HG02885 (cell line): ENCODE results near the gene SLC13A5.

Source experiments
- ATAC-seq: cut with Tn5 transposase; IDR thresholded peaks from one replicate; pipeline ENCODE4 v1.9.1; 2021; ENCODE audit warnings: mild to moderate bottlenecking; ENCODE audit not compliant: unreplicated experiment, poor library complexity

SLC13A5 gene

GRCh38 chr17:6684881-6685767, 28.0 kb downstream of the SLC13A5 start:
- no peak for ATAC-seq

DNA sequence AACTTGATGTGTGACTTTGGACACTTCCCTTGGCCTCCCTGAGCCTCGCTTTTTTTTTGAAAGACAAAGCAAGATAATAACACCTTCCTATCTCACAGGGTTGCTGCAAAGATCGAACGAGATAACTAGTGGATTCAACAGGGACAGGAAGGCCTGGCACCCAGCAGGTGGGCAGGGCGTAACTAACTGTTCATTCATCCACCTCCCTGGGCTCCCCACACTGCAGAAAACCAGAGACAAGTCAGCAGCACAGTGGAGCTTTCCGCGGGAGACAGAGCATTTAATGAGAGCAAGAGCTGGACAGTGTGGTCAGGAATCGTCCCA, 28.7 kb downstream of the SLC13A5 start:
- no peak for ATAC-seq

DNA sequence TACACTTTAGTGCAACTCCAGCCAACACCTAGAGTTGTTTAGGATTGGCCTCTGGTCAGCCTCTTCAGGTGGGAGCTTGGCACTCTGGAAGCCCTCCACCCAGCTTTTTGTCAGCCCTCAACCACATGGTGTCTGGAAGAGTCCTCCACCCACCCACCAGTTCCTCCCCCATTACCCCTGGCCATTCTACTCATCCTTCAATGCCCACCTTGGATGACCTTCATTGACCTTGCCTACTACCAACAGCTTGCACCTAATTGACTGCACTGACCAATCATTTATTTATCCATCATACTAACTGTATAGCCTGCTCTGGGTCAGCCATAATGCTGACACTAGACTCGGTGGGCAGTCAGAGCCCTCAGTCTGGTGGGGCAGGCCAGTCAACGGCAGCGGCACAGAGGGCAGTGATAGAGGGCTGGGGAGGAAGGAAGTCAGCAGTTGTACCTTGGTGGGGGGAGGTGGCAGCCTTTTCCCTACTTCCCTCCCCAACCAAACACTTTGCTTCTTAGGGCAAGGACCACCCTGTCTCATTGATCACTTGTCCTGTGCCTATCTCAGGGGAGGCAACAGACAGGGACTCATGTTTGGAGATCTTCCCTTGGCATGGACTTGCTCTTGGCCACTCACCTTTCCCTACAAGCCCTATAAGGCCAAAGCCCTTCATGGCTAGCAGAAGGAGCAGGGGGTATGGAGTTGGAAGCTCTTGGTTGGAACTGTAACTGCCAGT, 29.3 kb downstream of the SLC13A5 start:
- no peak for ATAC-seq

DNA sequence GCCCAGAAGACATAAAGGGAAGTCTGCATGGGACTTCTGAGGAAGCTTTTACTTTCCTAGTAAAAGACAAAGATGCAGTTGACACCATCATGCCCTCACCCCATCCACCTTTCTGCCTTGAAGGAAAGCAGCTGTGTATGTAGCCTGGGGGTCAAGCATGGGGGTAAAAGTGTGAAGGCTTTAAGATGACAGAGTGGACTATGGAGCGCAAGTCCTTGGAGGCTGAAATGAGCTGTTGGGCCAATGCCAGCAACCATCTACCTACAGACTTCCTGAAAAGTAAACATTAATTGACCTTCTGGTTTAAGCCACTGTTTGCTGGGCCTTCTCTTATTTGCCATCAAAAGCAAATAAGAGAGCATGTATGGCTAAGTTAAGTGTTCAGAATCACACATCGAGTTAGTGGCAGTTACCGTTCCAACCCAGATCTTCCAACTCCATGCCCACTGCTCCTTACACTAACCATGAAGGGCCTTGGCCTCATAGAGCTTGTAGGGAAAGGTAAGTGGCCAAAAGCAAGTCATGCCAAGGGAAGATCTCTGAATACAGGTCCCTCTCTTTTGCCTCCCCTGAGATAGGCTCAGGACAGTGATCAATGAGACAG, 30.0 kb downstream of the SLC13A5 start:
- ATAC-seq: no peak

DNA sequence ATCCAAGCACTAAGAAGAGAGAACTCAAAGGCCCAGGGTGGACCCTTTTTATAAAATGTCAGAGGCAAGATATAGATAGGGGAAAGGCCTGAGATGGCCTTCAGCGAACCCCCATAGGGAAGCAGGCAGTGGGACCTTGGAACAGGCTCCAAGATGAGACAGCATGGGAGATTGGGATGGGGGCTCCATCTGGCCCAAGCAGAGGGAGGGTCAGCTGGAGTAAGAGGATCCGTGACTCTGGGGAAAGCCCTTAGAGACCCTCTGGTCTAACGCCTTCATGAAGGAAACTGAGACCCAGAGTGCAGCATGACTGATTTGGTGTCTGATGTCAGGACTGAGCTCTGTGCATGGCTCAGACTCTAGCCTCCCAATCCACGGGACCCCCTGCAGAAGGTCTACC, 30.8 kb downstream of the SLC13A5 start:
- ATAC-seq: no peak

DNA sequence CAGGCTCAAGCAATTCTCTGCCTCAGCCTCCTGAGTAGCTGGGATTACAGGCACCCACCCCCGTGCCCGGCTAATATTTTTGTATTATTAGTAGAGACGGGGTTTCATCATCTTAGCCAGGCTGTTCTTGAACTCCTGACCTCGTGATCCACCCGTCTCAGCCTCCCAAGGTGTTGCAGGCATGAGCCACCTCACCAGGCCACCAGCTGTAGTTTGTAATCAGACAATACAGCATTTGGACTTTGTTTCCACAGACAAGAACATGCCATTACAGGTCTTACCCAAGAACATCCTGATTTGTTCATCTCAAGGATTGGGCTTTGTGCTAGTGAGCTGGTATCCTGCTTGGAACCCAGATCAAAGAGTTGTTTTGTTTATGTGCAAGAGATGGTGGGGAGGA, 31.5 kb downstream of the SLC13A5 start:
- no peak for ATAC-seq

GRCh38 chr17:6681176-6681575, 32.0 kb downstream of the SLC13A5 start:
- ATAC-seq: no peak

DNA sequence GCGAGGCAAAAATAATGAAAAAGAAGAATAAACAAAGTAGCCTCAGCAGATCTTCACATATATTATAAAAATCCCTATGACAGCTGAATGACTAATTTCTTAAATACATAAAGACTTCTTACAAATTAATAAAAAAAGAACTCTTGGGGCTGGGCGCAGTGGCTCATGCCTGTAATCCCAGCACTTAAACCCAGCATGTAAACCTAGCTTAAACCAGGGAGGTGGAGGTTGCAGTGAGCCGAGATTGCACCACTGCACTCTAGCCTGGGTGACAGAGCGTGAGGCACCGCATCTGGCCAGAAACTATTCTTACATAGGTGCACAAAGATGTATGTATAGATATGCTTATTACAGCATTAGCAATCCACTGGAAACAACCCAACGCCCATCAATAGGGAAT, 33.9 kb downstream of the SLC13A5 start:
- ATAC-seq: no peak

GRCh38 chr17:6677946-6678345, 35.2 kb downstream of the SLC13A5 start:
- no peak for ATAC-seq

DNA sequence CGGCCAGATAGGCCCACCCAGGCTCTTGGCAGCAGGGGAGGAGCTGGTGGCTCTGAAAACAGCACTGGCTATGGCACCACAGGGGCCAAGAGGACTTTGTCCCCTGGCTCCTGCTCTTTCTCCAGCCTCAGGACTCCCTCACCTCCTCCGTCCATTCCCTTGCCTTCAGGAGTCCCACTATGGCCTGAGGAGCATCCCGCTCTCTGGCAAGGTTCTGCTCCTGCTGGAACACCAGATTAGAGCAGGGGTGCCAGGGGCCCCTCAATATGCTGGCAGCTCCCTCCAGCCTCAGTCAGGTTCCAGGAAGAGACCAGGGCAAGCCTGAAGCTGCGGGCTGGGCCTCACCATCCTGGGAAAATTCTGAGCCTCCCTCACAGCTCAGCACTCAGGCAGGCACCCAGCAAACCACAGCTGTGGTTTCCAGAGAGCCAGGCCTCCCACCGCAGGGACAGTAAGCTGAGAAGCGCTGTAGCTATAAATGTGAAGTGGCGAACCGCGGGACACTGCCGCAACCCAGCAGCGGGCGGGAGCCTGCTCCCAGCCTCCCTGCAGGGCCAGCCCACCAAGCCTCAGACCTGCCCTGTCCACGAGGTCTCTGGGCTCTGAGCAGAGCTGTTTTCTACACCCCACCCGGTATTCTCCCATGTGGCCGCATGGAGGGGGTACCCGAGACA, 35.9 kb downstream of the SLC13A5 start:
- ATAC-seq: no peak

- no peak for ATAC-seq
Observed at GRCh38 chr17:6676802-6677157, 36.4 kb downstream of the SLC13A5 start.

DNA sequence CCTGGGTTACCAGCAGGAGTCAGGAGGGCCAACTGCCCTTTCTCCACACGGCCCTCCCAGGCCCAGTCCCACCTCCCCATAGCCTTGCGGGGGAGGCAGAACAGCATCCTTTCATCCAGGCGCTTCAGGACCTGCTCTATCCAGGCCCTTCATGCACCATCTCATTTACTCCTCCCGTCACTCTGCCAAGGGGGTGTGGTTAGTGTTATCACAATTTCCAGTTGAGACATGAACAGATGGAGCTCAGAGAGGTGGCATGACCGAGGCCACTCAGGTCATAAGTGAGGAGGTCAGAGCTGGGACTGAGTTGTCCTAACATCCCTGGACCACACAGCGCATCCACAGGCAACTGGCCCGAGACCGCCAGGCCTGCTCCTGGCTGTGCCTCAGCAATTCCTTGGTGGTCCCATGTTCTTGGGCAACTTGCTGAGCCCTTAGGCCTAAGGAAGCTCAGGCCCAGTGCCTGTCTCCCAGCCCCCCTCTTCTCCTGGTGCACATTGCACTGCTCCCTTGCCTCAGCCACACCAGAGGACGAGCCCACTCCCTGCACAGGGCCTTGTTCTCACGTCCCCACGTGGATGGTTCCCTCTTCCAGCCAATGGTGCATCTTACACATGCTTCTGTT, 37.9 kb downstream of the SLC13A5 start:
- no peak for ATAC-seq

DNA sequence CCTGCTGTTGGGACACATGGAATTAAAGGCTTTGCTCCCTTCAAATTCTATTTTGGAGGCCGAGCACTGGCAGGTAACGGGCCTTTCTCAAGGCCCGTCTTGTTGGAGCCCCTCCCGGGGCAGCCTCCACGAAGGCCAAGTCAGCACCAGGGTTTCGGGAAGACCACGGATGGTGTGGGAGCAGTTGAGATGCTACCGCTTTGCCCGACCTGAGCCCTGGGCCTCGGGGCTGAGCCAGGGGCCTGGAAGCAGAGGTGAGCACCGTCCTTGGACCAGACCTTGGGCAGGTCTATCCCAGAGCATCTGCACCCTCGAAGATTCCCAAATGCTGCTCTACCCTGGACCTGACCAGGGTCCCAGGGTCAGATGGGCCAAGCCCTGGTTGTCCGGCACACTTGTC, 38.6 kb downstream of the SLC13A5 start:
- ATAC-seq: no peak

- ATAC-seq: no peak
Observed at GRCh38 chr17:6671431-6671830, 41.7 kb downstream of the SLC13A5 start.

DNA sequence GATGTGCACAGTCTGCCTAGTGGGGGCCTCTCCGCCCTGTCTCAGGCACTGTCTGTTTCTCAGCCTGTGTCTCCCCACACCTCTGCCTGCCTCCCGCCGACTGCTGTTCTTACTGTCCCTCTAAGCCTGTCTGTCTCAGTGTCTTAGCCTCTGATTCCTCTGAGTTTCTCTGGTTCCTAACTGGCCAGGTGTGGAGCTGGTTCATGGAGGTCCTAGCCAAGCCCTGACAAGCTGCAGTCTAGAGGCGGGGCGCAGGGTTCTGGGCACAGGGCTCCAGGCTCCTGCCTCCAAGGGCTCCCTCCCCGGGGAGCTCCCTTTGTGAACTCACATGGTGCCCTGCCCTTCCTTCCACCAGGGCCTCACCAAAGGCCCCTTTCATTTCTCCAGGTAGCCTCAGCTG, 42.2 kb downstream of the SLC13A5 start:
- no peak for ATAC-seq

DNA sequence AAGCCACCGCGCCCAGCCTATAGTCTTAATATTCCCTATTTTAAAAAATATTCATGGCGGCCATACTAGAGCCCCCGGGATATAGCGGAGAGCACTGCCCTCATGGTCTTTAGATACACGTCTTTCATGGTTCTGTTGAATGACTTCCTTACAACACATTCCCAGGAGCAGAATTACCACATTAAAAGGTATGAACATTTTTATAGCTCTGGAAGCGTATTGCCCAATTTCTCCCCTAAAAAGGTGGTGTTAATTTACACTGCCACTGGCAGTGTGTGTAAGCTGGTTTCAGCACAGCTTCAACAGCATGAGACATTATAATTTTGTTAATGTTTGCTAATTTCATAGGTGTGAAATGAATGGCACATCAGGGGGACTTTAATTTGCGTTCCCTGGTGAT, 42.6 kb downstream of the SLC13A5 start:
- ATAC-seq: no peak

DNA sequence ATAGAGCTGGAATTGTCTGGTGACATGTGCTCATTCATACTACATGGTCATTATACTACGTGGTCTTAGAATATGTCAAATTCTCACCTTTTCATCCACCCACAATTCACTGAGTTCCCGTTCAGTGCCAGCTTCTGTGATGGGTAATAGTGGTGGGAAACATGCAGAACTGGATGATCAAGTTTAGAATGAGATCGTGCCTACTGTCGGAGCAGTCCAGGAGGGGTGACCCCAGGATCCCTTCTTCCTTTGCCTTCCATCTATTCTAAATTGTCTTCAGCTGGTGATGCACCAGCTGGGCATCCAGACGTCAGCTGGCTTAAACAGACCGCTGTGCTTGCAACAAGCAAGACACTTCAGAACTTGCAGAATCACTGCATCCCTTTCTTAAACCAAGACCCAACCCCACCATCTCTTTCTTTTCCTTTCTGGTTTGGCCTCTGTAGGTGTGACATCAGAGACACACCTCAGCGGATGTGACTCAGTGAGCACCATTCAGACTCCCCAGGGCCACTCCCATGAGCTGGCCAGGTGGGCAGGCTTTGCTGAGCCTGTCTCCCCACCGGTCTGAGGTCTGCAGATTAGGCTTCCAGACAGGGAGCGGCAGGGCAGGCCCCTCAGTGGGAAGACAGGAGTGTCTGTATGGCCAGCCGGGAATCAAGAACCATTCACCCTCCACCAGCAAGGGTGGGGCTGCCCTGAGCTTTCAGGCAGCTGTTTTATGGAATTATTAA, 43.5 kb downstream of the SLC13A5 start:
- no peak for ATAC-seq

DNA sequence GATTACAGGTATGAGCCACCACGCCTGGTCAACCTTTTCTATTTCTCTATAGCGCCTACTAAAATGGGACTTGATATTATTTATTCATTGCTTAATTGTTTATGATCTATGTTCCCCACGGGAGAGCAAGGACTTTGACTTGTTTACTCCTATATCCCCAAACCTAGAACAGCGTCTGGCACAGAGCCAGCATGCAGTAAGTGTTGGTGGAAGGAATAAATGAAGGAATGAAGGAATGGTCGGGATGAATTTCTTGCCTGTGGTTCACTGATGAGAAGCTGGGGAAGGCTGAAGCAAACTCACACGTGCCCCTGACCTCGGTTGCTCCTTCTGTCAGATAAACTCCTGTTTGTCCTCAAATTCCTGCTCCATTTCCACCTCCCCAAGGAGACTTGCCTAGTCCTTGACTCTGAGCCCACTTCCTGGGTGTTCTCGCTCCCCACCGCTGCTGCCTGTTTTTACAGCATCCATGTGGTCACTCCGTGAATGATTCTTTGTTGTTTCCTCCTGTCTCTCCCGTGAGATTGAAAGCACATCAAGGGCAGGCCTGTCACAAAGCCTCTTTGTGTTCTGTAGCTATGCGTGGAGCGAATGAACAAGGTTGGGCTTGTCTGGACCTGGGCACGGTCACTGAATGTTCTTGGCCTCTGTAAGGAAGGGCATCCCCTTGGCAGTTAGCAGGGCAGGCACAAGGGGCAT, 44.3 kb downstream of the SLC13A5 start:
- ATAC-seq: no peak

GRCh38 chr17:6668219-6668618, 45.0 kb downstream of the SLC13A5 start:
- ATAC-seq: no peak
